Mammary epithelial cell (primary cell): Measurements from ENCODE around the gene SAMMSON.

Experiments used
- CTCF ChIP-seq, 2 donors: IDR thresholded peaks in 1 of 2; conservative IDR thresholded peaks in 1 of 2; 2 replicates each; pipeline ENCODE4 v1.5.1; 2011 to 2012; ENCODE audit warnings: inconsistent platforms in 2 of 2, low read length in 2 of 2, mild to moderate bottlenecking in 2 of 2, control low read depth in 1 of 2, low read depth in 1 of 2; ENCODE audit not compliant: insufficient read depth in 1 of 2; ENCODE audit errors: extremely low read depth in 1 of 2
- EZH2 ChIP-seq: IDR thresholded peaks from 2 replicates; pipeline ENCODE4 v1.6.1; 2012; ENCODE audit warnings: low read length, inconsistent platforms, borderline replicate concordance

- TF ChIP-seq CTCF (conservative IDR thresholded peaks at IDR 0.05 in 1 of 2, IDR thresholded peaks at IDR 0.05 in 1 of 2; ENCODE audit: extremely low read depth in 1 of 2, insufficient read depth in 1 of 2, low read depth in 1 of 2, low read length in 2 of 2), result no peak
- no peak for TF ChIP-seq EZH2
Measured at GRCh38 chr3:70061096-70061495, 61.6 kb downstream of the SAMMSON start.
